Dermis microvascular lymphatic vessel endothelial cell (primary cell): Measurements from ENCODE around the gene TSPOAP1. TPM values are rescaled to one million over a fixed set of nuclear protein-coding genes. Genes with fewer than 3 reads are reported as not detected.

Experiments used
- DNase-seq, 2 donors: peaks; one replicate each; pipeline versions ENCODE4 v3.0.0 to v3.0.0-alpha.2; 2010; ENCODE audit warnings: low read depth in 2 of 2
- total RNA-seq: library from RNA; depleted of rRNA; stranded (reverse); fragments of >200 nt; gene quantifications from 2 replicates; pipeline ENCODE4 v1.2.1, GENCODE V29; 2014

The TSPOAP1 gene
- total RNA-seq, 1 donor from 2014 or later = not detected

DNA sequence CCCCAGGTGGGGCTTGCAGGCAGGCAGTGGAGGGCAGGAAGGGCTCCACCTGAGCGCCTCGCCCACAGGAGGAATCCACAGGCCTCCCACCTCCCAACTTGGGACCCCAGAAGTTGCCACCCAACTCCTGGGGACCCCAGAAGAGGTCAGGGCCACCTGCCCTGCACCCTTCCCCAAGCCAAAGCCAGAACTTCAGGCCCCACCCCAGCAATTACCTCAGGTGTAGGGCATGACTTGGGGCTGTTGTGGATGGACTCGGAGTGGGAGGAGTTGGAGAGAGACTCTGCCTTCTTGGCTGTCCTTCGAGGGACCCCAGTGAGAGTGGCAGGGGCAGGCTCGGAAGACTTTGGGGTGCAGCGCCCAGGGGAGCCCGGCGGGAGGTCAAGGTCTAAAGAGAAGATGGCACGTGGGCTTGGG lies 10.5 kb downstream of the TSPOAP1 start:
- DNase-seq = no peak

- DNase-seq = peak in 1 of 2 donors; percentile 38
Observed at GRCh38 chr17:58317421-58318064, 11.1 kb downstream of the TSPOAP1 start.

- no peak for DNase-seq
Observed at GRCh38 chr17:58316260-58316960, 12.2 kb downstream of the TSPOAP1 start.

- no peak for DNase-seq
Observed at GRCh38 chr17:58315750-58316149, 12.8 kb downstream of the TSPOAP1 start.

DNA sequence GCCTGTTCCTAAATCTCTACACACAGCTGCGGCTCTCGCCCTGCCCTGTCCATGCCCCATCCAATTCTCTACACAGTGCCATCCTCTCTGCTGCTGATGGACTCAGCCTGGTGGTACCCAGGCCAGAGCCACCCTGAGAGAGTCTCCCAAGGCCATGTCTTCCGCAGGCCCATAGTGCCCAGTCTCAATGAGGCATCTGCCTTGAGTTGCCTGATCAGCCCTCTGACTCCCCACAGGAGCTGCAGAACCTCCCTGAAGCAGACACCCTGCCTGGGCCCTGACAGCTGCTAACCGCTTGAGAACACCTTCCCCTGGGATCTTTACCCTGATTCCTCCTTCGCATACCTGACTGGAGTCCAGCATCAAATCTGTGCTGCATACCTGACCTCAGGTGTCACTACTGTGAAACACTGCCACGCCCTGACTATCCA lies 13.3 kb downstream of the TSPOAP1 start:
- DNase-seq = no peak

- no peak for DNase-seq
Observed at GRCh38 chr17:58314706-58315015, 13.9 kb downstream of the TSPOAP1 start.

DNA sequence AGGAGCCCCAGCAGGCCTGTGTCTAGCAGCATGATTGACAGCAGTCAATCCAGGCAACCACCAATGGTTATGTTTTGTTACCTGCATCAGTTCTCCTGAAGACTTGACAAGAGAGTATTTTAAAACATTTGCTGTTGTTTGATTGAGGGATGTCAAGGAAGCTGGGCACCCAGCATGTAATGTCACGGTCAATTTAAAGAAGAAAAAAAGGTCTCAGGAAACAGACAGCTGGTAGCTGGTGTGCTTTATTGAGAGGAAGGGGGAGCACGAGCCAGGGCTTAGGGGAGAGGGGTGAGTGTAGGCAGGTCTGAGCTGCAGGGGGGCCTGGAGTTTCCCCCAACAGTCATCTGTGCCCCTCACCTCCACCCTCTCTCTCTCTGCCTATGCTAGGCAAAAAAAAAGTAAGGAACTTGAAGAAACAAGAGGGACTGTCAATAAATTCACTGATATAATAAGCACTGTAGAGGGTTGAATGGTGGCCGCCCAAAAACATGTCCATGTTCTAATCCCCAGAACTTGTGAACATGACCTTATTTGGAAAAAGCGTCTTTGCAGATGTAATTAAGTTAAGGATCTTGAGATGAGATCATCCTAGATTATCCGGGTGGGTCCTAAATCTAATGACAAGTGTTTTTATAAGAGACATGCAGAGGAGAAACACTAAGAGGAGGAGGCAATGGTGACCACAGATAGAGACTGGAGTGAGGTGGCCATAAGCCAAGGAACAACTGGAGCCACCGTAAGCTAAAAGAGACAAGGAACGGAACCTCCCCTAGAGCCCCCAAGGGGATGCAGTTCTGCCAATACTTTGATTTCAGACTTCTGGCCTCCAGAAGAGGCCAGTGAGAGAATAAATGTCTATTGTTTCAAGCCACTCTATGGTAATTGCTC lies 14.5 kb downstream of the TSPOAP1 start:
- no peak for DNase-seq

GRCh38 chr17:58312829-58313228 lies 15.8 kb downstream of the TSPOAP1 start:
- DNase-seq = no peak

GRCh38 chr17:58312021-58312630 lies 16.5 kb downstream of the TSPOAP1 start:
- no peak for DNase-seq

- DNase-seq = no peak
Observed at GRCh38 chr17:58311429-58311894, 17.1 kb downstream of the TSPOAP1 start.

DNA sequence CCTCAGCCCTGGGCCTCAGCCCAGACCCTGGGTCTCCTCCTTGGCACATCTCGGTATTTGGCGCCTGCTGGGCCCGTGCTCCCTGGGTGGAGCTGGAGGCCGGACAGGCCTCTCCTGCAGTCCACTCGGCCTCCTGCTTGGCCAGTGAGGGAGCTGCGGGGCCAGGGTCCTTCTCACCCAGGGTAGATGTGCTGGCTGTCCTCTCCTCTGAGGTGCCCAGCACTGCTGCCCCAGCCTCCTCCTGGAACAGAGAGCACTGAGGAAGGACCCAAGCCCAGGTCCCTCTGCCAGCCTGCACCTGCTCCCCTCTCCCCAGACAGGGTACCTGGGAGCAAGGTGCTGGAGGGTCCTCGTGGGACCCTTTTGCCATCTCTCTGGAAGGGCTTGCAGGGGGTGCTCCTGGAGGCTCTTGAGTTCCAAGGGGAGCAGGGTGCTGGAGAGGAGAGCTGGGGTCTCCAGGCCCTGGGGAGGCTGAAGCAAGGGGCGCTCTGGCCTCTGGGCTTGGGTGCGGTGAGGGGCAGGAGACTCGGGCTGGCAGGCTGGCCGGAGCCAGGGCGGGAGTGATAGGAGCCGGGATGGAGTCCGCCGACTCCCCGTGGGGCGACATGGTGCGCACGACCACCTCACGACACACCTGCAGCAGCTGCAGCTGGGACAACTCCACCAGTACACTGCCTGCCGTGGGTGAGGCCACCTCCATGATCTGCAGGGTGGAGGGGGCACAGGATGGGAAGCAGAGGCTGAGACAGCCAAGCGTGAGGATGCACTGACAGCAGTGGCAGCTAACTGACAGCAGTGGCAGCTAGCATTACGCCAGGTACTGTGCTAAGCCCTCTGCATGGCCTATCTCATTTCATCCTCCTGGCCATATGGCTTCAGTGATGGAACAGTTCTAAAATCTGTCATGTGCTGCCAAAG lies 17.8 kb downstream of the TSPOAP1 start:
- no peak for DNase-seq

- no peak for DNase-seq
Observed at GRCh38 chr17:58309918-58310259, 18.7 kb downstream of the TSPOAP1 start.

GRCh38 chr17:58308985-58309917 lies 19.3 kb downstream of the TSPOAP1 start:
- no peak for DNase-seq

- DNase-seq = peak in 1 of 2 donors; percentile 24
Observed at GRCh38 chr17:58308173-58308984, 20.2 kb downstream of the TSPOAP1 start.

DNA sequence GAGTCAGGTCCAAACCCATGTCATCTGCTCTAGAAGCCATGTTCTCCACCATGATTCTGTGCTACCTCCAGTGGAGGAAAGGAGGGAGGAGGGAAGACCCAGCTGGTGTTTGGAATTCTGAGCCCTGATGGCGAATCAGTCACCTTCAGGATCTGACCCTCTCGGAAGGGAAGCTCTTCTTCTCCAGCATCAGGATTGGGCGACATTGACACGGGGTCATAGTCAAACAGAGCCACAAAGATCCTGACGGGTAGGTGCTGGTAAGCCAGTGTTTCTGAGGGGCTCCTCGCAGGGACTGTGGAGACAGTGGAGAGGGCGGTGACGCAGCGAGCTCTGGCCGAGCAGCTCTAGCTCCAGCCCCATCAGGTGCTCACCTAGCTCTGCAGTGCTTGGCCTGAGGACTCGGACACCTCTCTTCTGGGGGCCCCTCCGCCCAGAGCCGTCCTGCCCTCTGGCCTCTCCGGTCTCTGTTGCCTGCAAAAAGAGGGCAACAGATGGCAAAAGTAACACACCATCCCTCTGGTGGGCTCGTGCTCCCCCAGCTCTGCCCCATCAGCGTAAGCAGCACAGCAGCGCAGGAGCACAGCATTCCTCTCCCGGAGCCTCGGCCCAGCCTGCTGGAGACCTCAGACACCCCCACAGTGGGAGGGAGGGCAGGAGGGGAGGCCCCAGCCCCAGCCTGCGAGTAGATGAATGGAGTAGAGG lies 21.0 kb downstream of the TSPOAP1 start:
- DNase-seq = no peak

DNA sequence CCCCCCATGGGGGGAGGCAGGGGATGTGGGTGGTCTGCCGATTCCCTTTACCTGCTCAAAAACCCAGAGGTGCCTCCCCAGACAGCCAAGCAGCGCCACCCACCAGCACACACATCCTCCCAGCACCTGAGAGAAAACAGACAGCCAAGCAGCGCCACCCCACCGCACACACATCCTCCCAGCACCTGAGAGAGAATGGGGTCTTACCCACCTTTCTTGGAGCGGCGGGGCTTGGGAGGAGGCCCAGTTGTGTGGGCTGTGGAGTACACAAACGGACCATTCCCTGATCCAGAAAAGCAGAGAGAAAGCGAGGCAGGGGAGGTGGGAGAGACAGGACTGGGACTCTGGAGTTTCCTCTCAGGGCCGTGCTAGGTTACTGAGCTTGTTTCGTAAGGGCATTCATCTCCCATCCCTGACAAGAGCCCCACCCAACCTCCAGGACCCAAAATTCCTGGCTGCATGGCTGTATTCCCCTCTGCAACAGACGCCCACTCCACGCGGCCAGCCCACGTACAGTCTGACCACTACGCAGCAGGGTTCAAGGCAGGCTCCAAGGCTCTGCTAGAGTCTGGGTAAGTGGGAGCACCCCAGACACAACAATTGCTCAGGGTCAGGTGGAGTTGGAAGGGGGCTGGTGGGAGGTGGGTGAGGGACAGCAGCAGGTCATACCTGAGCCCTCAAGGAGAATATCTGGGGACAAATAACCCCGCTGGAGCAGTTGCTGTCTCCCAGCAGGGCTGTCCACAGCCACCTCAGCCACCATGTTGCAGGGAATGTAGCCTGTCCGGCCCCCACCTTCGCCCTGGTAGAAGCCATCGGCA lies 22.3 kb downstream of the TSPOAP1 start:
- no peak for DNase-seq

GRCh38 chr17:58305626-58306025 lies 23.0 kb downstream of the TSPOAP1 start:
- no peak for DNase-seq
